Keratinocyte (primary cell): ENCODE results near the gene ELMO3.

Experiments
- EZH2 ChIP-seq: IDR thresholded peaks from one replicate; pipeline ENCODE4 v1.6.1; 2012; ENCODE audit warnings: inconsistent platforms, mild to moderate bottlenecking, low read length, moderate library complexity
- TF ChIP-seq, protein P1 (sequence below), 3 experiments: IDR thresholded peaks in 1 of 3; conservative IDR thresholded peaks in 1 of 3; optimal IDR thresholded peaks in 1 of 3; 2 replicates in 2 of 3; 3 replicates in 1 of 3; pipeline versions ENCODE3 to v1.5.1; 2011; ENCODE audit warnings: low read length in 3 of 3, mild to moderate bottlenecking in 3 of 3, moderate library complexity in 2 of 3, control low read depth in 1 of 3, inconsistent platforms in 1 of 3; ENCODE audit not compliant: insufficient read depth in 2 of 3; ENCODE audit errors: extremely low read depth in 1 of 3

DNA sequence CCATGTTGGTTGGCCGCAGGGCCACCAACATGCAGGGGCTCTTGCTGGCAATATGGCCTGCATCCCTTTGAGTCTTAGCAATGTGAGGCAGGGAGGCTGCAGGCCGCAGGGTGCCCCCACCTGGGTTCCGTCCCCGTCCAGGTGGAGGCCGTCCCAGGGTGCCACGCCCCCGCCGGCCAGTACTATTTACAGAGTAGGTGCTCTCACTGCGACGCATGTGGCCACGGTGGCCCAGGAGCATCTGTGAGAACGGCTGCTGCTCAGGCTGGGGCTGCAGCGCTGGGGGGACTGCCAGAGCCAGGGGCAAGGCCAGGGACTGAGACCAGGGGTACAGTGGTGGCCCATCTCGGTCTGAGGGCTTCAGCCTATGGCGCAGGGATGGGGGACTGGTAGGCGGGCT is 18.8 kb upstream of the ELMO3 start:
- TF ChIP-seq, protein P1, sequence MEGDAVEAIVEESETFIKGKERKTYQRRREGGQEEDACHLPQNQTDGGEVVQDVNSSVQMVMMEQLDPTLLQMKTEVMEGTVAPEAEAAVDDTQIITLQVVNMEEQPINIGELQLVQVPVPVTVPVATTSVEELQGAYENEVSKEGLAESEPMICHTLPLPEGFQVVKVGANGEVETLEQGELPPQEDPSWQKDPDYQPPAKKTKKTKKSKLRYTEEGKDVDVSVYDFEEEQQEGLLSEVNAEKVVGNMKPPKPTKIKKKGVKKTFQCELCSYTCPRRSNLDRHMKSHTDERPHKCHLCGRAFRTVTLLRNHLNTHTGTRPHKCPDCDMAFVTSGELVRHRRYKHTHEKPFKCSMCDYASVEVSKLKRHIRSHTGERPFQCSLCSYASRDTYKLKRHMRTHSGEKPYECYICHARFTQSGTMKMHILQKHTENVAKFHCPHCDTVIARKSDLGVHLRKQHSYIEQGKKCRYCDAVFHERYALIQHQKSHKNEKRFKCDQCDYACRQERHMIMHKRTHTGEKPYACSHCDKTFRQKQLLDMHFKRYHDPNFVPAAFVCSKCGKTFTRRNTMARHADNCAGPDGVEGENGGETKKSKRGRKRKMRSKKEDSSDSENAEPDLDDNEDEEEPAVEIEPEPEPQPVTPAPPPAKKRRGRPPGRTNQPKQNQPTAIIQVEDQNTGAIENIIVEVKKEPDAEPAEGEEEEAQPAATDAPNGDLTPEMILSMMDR (optimal IDR thresholded peaks at IDR 0.05 in 1 of 3, IDR thresholded peaks at IDR 0.05 in 1 of 3, conservative IDR thresholded peaks at IDR 0.05 in 1 of 3; ENCODE audit: extremely low read depth in 1 of 3, insufficient read depth in 2 of 3, low read length in 3 of 3) = no peak
- TF ChIP-seq EZH2 = no peak
